Stimulated activated CD8-positive, alpha-beta memory T cell treated with anti-CD3 and anti-CD28 coated beads, Interleukin-2, amount 100 ng/mL, for 1 hour (primary cell): ENCODE measurements around the gene HRAS.

ENCODE experiments used
- DNase-seq, 2 donors: peaks; one replicate each; pipeline ENCODE4 v3.0.0-alpha.2; 2020; ENCODE audit warnings: low read depth in 2 of 2

Gene HRAS

GRCh38 chr11:553083-553987, 18.0 kb upstream of the HRAS start:
- no peak for DNase-seq

DNA sequence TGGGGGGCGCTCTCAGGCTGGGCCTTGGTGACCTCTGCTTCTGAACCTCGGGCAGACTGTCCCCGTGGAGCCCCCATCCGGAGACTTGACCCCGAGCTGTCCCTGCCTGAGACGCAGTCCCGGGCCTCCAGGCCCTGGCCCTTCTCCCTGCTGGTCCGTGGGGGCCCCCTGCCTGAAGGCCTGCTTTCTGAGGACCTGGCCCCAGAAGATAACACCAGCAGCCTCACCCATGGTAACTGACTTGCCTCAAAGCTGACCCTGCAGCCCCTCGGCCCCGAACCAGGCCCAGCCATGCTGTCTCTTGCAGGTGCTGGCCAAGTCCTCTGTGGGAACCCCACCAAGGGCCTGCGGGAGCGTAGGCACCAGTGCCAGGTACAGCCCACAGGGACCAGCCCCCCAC, 16.2 kb upstream of the HRAS start:
- DNase-seq = no peak

DNA sequence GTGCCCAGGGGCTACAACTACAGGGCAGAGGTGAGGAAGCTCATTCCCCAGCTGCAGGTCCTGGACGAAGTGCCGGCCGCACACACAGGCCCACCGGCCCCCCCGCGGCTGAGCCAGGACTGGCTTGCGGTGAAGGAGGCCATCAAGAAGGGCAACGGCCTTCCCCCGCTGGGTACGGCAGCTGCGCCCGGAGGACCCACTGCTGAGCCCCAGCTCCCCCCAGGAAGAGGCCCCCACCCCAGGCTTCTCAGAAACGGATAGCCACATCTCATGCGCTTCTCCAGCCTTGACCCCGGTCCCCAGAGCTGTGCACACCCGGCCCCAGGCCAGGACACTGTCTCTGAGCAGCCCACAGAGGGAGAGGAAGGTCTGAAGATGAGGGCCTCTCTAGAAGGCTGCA, 15.8 kb upstream of the HRAS start:
- no peak for DNase-seq

DNA sequence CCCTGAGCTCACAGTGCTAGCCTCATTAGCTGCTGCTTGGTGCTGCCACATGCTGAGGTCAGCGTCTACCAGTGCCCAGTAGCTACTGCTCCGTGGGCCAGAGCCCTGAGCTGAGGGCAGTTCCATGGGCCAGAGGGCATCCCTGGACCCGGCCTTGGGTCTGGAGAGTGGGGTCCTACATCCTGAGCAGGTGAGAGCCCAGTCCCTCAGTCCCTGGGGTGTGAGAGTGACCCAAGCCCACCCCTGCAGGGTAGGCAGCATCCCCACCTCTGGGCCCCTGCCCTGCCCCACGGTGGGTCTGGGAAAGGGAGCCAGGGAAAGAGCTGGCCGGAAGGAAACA, 15.3 kb upstream of the HRAS start:
- no peak for DNase-seq

DNA sequence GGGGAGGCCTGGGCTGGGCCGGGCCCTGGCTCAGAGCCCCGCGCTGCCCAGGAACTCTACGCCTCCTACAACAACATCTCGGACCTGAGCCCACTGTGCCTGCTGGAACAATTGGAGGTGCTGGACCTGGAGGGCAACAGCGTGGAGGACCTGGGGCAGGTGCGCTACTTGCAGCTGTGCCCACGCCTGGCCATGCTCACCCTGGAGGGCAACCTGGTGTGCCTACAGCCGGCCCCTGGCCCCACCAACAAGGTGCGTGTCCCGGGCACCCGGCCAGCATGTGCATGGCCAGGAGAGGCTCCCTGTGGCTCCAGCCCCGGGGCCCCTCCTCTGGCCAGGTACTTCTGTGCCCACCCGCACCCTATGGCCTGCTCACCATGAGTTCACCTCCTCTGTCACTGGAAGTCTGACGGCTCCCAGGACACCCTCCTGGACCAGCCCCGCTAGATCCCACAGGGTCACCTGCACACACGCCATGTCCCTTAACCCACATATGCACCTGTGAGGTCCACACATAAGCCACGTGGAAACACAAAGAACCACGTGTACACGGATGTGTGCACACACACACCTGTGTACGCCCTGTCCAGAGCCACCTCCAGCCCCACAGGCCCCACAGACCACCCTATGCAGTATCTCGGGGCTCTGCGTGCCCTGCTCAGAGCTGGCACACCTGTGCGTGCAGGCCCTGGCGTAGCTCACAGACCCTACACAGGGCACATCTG, 14.8 kb upstream of the HRAS start:
- DNase-seq = no peak

DNA sequence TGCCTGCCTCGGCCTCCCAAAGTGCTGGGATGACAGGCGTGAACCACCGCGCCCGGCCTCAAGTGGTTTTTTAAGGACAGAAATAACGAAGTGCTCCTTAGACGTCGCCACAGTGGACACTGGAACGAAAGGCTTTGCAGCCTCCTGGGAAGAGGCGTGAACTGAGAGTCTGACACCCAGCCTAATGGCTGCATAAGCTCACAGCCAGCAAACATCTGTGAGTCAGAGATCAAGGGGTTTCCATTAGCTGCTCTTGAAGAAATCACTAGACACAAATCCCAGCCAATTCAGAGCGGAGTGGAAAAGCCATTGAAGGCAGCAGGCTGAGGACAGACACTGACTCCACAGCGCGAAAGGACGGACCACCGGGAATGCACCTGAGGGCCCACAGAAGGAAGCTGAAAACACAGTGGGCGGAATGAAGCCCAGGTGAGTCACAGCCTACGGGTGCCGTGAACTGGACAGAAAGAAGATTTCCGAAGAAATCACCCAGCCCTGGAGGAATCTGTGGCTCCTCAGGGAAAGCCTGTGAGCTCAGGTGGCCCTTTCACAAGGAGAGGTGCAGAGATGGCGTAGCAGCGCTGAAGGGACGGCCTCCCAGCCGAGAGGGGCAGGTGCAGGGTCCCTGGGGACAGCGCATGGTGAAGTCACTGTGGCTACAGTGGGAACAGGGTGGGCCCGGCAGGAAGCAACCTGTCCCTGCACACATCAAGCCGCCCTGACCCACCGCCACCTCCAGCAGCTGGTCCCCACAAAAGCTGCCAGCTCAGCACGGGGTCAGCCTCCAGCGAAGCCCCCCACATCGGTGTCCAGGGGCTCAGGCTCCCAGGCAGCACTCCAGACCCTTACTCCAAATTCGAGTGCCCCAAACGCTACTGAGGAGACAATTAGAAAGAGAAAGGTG, 13.6 kb upstream of the HRAS start:
- no peak for DNase-seq

GRCh38 chr11:545171-545570, 9.8 kb upstream of the HRAS start:
- no peak for DNase-seq

- DNase-seq = no peak
Measured at GRCh38 chr11:544817-545166, 9.4 kb upstream of the HRAS start.

DNA sequence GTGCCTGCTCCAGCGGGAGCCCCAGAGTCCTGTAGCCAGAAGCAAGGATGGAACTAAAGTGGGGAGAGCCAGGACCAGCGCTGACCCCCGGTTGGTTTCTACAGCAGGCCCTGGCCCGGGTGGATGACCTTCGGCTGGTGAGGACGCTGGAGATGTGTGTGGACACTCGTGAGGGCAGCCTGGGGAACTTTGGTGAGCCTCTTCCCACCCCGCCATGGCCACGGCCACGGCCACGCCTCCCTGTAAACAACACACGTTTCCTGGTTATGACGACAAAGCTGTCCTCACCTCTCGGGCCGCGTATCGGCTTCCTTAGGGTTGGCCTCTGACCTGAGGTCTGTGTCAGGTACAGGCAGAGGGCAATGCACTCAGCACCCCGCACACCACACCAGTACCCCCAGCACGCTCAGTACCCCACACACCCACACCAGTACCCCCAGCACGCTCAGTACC, 6.1 kb upstream of the HRAS start:
- DNase-seq = no peak

GRCh38 chr11:540583-541432, 5.4 kb upstream of the HRAS start:
- no peak for DNase-seq

DNA sequence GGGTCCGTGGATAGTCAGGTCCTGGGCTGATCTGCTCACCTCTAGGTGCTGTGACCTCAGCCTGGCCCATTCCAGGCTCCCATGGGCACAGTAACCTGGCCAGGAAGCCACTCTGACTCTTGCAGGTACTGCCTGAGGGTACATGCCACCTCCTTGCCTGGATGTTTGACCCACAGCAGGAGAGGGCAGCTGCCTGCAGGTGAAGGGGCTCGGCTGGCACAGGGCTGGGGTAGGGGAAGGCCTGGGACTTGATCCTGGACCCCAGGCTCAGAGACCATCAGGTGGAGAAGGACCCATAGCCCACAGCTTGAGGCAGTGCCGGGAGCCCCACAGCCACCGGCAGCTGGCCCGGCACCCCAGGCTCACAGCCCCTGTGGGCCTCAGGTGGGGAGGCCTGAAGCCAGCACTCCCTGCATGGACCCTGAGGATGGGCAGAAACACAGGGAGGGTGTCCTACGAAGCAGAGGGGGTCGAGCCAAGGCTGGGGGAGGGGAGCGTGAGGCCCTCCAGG, 4.7 kb upstream of the HRAS start:
- DNase-seq = no peak

DNA sequence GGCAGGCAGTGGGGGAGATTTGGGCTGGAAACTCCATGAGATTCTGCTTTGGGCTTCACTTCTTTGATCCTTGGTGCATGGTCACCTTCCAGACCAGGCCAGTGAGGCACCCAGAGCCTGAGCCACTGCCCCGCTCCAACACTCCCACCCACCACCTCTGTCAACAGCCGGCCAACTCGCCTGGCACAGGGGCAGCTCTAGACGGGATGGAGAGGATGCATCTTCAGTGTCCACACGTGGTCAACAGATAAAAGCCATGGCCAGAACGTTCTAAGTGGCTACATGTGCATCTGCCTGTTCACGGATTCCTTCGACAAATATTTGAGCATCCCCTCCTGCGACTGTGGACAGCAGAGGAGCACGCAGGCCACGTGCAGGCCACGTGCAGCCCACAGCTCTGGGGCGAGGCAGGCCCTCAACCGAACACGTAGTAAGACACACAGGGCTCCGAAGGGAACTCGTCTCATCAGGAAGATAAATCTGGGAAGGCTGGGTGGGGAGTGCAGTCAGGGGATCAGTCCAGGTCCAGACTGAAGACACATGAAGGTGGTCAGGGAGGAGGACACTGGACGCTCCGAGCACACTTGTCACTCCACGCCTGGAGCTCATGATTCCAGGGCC, 3.2 kb upstream of the HRAS start:
- no peak for DNase-seq

- DNase-seq = no peak
Measured at GRCh38 chr11:537622-538430, 2.5 kb upstream of the HRAS start.

GRCh38 chr11:536841-537621, 1.7 kb upstream of the HRAS start, which contains the start of gene LRRC56:
Gene LRRC56, plus strand, starts transcription at chr11:537527. Its CDS starts 3,158 bp downstream, at chr11:540685.
- DNase-seq = peak; percentile 86

GRCh38 chr11:535210-535518, 212 bp downstream of the HRAS start:
- no peak for DNase-seq

DNA sequence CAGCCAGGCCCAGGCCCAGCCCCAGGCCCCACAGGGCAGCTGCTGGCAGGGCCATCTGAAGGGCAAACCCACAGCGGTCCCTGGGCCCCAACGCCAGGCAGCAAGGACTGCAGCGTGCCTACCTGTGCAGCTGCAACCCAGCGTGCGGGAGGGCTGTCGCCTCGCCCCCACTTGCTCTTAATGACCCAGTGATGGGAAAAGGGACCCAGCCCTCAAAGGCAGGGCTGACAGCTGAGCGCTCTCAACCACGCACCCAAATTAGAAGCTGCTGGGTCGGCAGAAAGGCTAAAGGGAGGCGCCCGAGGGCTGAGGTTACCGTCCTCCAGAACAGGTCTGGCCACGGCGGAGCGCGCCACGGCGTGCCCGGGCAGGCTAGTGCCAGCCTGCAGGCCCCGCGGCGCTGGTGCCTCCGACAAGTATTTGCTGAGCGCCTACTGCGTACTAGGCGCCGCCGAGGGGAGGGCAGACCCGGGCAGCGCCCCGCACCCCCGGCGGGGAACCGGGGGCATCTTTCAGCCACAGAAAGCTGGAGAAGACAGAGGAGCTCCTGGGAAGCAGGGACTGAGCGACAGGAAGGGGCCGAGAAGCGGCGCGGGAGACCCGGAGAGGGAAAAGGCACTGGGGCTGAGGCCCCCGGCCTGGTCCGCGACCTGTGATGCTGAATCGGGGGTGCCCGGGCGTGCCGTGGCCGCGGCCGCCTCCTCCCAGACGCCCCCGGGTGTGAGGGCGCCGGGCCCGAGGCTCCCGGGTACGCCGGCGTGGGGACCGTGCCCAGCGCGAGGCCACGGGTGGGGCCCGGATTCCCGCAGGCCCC, 773 bp downstream of the HRAS start:
- no peak for DNase-seq

DNA sequence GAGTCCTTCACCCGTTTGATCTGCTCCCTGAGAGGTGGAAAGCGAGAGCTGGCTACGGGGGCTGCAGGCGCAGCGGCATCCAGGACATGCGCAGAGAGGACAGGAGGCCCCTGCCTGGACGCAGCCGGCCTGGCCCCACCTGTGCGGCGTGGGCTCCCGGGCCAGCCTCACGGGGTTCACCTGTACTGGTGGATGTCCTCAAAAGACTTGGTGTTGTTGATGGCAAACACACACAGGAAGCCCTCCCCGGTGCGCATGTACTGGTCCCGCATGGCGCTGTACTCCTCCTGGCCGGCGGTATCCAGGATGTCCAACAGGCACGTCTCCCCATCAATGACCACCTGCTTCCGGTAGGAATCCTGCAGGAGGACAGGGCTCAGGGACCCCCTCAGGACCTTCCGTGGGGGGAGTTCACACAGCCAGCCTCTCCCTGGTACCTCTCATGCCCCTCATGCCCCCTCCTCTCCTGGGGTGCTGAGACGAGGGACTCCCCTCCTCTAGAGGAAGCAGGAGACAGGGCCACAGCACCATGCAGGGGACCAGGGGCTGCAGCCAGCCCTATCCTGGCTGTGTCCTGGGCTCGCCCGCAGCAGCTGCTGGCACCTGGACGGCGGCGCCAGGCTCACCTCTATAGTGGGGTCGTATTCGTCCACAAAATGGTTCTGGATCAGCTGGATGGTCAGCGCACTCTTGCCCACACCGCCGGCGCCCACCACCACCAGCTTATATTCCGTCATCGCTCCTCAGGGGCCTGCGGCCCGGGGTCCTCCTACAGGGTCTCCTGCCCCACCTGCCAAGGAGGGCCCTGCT, 1.6 kb downstream of the HRAS start:
- no peak for DNase-seq
